ENCODE results near the gene SEC16A. TPM values are rescaled to one million over a fixed set of nuclear protein-coding genes. Genes with fewer than 3 reads are reported as not detected.

Gene SEC16A
- total RNA-seq, 4 donors from 2014 or later, result 31.2 to 49.1 (median 38.6) TPM

- Histone ChIP-seq H3K4me1 (peaks cover 0 to 29% (median 6%) of the 10 kb centered on the region in 3 donors), H3K27me3 (no peaks in the 10 kb centered on the region), H3K9me3 (no peaks in the 10 kb centered on the region), H3K27ac (peak overlapping the region in 1 of 4 donors; percentile 64), H3K36me3 (peaks cover 86 to 100% (median 90%) of the 10 kb centered on the region in 3 donors), H3K4me3 (no peak overlapping the region)
- no peak for DNase-seq
- intact Hi-C loops (cut with DNase I), result no loop called here
- WGBS, 2 donors, result 70 to 90% methylated on average over 12 to 16 of the region's 37 CpGs
- TF ChIP-seq POLR2A (IDR thresholded peaks at IDR 0.05), result no peak
- TF ChIP-seq CTCF (IDR thresholded peaks at IDR 0.05), result no peak
These were observed 26.1 kb upstream of the SEC16A start for GRCh38 chr9:136508729-136509500.

GRCh38 chr9:136507992-136508375 lies 25.1 kb upstream of the SEC16A start:
- Histone ChIP-seq H3K4me1 (peaks cover 0 to 31% (median 6%) of the 10 kb centered on the region in 3 donors), H3K27ac (no peak overlapping the region), H3K36me3 (peaks cover 88 to 100% (median 91%) of the 10 kb centered on the region in 3 donors)

GRCh38 chr9:136507221-136507991 lies 24.6 kb upstream of the SEC16A start:
- intact Hi-C loops (cut with DNase I), result no loop called here
- no peaks in the 10 kb centered on the region for H3K9me3 ChIP-seq
- no peak overlapping the region for H3K27ac ChIP-seq
- H3K27me3 ChIP-seq, result no peaks in the 10 kb centered on the region
- peaks cover 85 to 100% (median 92%) of the 10 kb centered on the region in 3 donors for H3K36me3 ChIP-seq
- H3K4me3 ChIP-seq, result no peak overlapping the region
- TF ChIP-seq POLR2A (IDR thresholded peaks at IDR 0.05), result no peak
- TF ChIP-seq CTCF (IDR thresholded peaks at IDR 0.05), result no peak
- H3K4me1 ChIP-seq, result peaks cover 0 to 33% (median 6%) of the 10 kb centered on the region in 3 donors
- 92 to 95% methylated on average over 4 to 5 of the region's 28 CpGs for WGBS, 2 donors
- DNase-seq, result no peak

More at GRCh38 chr9:136507992-136508375, 25.1 kb upstream of the SEC16A start:
- DNase-seq, result no peak
- no peaks in the 10 kb centered on the region for H3K27me3 ChIP-seq
- TF ChIP-seq POLR2A (IDR thresholded peaks at IDR 0.05) (no peak), CTCF (IDR thresholded peaks at IDR 0.05) (no peak)
- intact Hi-C loops (cut with DNase I), result no loop called here
- H3K9me3 ChIP-seq, result no peaks in the 10 kb centered on the region
- WGBS, 2 donors, result 92% methylated on average over 5 of the region's 23 CpGs; no CpG with 5 or more reads in 1 of the 2 donors
- no peak overlapping the region for H3K4me3 ChIP-seq

GRCh38 chr9:136506425-136506824 lies 23.6 kb upstream of the SEC16A start:
- WGBS, 2 donors, result 91 to 92% methylated on average over 10 to 13 of the region's 30 CpGs
- TF ChIP-seq CTCF (IDR thresholded peaks at IDR 0.05) (no peak), POLR2A (IDR thresholded peaks at IDR 0.05) (no peak)
- Histone ChIP-seq H3K36me3 (peaks cover 84 to 100% (median 93%) of the 10 kb centered on the region in 3 donors), H3K9me3 (no peaks in the 10 kb centered on the region), H3K27me3 (no peaks in the 10 kb centered on the region), H3K27ac (no peak overlapping the region), H3K4me1 (peaks cover 0 to 32% (median 6%) of the 10 kb centered on the region in 3 donors), H3K4me3 (no peak overlapping the region)
- DNase-seq, result no peak
- intact Hi-C loops (cut with DNase I), result no loop called here
